HL-60/S4 treated with retinoic acid at 250 ng/mL for 4 days and 3 days (cell line): Measurements from ENCODE around the gene DCAF17.
"Not testable (repeated sequence)": the region's sequence is repeated elsewhere in the genome, so short reads cannot be mapped to it uniquely, and the experiment has no call there.

Experiments used
- in situ Hi-C: fragments of 300-500 bp; cut with MboI; formaldehyde crosslinking; loops from 2 replicates; pipeline ENCODE4 v1.7.0; 2022; ENCODE audit warnings: low sequenced_read_pairs

Gene DCAF17

GRCh38 chr2:171505374-171505773 lies 71.3 kb downstream of the DCAF17 start:
- in situ Hi-C loops = no loop called here

- in situ Hi-C loops = no loop called here
Measured at GRCh38 chr2:171509945-171510731, 76.1 kb downstream of the DCAF17 start.

DNA sequence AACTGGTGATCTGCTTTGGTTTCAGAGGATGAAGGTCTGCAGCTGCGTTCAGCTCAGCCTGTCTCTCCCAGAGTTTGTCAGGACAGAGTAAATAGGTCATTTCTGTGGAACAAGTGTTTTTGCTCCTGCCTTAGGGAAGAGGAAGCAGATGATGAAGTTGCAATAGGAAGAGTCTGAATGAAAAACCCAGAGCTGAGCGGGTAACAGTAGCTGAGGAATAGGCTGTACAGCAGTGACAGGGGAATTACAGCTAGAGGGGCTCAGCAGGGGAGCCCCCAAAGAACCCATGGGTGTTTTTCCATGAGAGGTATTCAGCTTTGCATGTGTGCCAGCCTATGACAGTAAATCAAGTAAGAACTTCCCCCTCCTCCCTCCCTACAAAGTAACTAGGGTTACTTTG lies 78.0 kb downstream of the DCAF17 start:
- in situ Hi-C loops = no loop called here

DNA sequence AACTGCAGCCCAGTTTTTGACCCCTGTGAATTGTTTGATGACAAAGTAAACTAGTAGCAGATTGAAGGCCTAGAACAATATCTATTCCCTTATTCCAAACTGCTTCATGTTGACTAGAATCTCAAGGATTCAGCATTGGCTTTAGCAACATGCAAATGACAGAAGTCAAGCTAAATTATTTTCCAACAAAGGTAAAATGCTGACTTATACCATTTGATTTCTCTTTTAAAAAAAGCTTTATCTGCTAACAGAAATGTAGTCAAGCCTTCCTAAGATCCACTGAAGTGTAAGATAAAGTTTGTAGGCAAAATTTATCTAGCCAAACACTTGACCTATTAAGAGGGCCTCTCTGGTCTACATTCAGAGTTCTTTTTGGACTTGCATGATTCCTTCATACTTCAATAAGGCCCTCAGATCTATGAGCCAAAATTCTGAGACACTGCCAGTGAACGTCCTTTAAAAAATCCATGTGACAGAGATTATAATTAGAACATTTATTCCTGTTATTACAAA lies 78.7 kb downstream of the DCAF17 start:
- in situ Hi-C loops = no loop called here

DNA sequence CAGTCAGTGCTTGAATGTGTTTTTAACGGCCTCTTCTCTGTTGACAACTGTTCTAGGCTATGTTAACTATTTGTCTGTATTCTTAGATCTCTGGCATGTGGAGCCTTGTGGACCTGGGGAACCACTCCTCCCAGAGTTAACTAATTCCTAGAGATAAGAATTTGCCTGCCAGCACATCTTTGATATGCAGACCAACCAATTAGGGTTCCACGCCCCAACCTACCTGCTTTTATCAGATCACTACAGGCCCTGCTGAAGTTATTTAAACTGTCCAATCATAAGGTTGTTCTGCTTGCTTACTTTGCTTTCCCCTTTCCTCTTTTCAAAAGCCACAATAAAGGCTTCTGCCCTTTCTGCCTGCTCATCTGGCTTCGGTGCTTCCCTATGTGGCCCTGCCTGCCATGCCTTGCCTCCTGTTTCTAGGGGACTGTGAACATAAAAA lies 79.7 kb downstream of the DCAF17 start:
- in situ Hi-C loops = no loop called here

DNA sequence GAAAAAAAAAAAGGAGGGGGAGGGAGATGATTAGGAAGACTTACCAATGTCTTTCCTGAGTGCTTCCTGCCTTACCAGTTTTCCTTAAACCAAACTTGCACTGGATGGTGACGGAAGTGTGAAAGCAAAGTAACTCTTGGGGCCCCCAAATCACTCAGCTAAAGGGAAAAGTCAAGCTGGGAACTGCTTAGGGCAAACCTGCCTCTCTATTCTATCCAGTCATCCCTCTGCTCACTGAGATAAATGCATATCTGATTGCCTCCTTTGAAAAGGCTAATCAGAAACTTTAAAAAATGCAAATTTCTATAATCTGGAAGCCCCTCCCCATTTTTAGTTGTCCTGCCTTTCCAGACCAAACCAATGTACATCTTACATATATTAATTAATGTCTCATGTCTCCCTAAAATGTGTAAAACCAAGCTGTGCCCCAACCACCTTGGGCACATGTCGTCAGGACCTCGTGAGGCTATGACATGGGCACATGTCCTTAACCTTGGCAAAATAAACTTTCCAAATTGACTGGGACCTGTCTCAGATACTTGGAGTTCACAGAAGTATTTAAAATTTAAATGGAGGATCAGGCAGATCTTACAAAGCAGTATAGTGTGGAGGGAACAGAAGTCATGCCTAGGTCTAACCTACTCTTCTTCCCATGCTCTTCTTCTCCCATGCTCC lies 81.0 kb downstream of the DCAF17 start:
- in situ Hi-C loops = no loop called here

DNA sequence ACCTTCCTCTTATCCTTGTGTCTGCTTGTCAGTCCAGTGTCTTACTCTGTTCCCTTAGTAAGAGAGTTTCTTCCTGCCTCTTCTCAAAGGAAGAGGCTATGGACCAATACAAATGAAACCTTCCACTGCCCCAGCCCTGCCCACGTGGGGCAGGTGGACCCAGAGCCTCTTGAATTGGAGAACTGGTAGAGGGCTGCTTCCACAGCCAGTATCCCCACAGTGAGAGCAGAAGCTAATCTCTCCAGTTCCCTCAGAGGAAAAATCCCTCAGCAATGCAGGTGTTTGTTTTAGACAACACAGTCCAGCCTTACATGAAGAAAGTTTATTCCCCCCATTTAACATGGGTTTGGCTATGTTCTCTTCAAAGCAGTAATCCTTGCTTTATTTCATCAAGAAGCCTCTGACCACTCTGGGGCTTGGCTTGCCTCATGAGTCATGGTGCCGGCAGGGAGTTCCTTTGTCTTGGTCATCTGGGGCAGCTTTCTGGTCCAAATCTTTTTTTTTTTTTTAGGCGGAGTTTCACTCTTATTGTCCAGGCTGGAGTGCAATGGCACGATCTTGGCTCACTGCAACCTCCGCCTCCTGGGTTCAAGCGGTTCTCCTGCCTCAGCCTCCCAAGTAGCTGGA lies 81.8 kb downstream of the DCAF17 start:
- in situ Hi-C loops = no loop called here

DNA sequence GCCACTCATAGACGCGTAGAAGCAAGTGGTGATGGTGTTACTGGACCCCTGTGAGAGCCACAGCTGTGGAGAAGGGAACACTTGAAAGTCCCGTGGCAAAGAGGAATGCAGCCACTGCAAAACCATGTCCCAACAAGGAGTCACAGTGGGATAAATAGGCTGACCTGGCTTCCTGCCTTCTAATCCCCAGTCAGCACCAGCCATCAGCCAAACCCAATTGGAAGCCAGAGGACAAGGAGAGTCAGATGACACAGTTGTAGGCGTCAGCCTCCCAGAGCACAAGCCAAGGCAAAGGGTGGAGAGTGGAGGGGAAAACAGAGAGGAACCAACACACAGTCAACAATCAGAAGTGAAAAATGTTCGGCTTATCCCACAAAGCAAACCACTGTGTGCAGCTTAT lies 82.8 kb downstream of the DCAF17 start:
- in situ Hi-C loops = no loop called here

- in situ Hi-C loops = no loop called here
Measured at GRCh38 chr2:171520471-171520870, 86.4 kb downstream of the DCAF17 start.

GRCh38 chr2:171521361-171522051 lies 87.5 kb downstream of the DCAF17 start:
- in situ Hi-C loops = no loop called here

- in situ Hi-C loops = no loop called here
Measured at GRCh38 chr2:171522052-171522787, 88.2 kb downstream of the DCAF17 start, which contains the start of gene CYBRD1. Gene CYBRD1 (plus strand): TSS chr2:171522474. CDS start chr2:171522546, 72 bp downstream.

- in situ Hi-C loops = no loop called here
Measured at GRCh38 chr2:171522788-171523087, 88.7 kb downstream of the DCAF17 start.

DNA sequence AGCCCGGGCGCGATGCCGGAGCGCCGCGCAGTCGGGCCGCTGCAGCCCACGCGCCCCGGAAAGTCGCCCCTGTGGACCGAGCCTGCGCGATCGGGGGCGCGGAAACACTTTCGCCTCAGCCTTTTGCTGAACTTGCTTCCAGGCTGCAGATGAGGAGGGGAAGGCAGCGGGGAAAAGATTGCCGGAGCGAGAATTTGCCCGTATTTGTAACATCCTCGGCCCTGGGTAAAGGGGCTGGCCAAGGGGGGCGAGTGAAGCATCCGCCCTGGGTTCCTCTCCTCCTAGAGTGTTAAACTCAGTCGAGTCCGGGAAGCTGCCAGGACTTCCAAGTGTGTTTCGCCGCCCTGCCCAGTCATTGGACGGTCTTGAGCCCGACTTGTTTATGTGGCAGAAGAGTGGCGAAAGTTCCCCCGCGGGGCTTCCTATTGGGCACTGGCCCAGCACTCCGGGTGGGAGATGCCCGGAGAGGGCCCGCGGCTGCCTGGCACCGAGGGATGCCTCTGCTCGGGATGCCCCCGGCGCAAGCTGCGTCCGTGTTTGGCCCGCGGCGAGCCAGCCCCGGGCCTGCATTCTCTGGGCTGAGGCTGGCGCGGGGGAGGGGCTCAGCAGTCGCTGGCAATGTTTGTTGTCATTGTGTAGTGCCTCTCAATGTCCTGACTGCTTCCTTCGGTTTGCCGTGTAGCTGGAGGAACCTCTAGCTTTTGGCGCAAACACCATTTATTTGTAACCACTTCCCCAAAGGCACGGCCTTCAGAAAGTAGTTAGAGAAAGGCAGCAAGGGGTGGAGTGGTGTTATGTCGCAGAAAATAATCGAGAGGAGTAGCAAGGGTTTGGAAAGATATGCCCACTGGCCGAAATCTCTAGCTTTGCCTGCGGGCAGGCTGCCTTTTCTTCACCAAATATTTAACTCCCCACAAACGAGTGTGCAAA lies 89.3 kb downstream of the DCAF17 start:
- in situ Hi-C loops = no loop called here

- in situ Hi-C loops = no loop called here
Measured at GRCh38 chr2:171524018-171524401, 90.0 kb downstream of the DCAF17 start.

DNA sequence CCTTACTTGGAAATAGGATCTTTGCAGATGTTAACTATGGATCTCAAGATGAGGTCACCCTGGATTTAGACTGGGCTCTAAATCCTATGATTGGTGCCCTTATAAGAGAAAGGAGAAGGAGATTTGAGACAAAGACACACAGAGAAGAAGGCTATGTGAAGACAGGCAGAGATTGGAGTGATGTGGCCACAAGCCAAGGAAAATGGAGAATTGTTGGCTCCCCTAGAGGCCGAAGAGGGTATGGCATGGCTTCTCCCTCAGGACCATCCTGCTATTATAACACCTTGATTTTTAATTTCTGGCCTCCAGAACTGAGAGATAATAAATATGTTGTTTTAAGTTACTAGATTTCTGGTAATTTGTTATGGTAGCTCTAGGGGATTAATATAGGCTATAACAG lies 95.9 kb downstream of the DCAF17 start:
- in situ Hi-C loops = no loop called here

DNA sequence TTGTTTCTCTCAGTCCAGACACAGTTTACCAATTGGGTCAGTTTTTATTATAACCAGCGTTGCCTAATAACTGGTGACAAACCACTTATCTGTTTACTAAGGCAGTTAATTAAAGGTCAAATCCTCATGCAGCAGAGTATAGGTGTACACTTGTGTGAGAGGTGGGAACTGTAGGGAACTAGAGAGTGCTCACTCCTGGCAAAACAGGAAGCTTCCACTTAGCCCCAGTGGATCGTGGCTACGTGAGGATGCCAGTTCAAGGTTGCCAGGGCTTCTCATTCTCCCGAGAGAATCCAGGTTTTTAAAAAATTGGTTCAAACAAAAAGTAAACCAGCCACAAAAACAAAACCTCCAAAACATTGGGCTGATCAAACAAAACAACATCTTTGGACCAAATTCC lies 96.4 kb downstream of the DCAF17 start:
- in situ Hi-C loops = no loop called here

DNA sequence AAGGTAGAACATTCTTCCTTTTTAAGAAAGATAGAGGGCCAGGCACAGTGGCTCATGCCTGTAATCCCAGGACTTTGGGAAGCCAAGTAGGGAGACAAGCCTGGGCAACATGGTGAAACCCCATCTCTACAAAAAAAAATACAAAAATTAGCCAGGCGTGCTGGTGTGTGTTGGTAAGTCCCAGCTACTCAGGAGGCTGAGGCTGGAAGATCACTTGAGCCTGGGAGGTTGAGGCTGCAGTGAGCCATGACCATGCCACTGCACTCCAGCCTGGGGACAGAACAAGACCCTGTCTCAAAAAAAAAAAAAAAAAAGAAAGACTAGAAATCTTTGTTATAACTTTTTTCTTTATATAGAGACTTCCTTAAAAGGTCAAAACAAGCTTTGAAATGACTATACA lies 96.8 kb downstream of the DCAF17 start:
- in situ Hi-C loops = not testable (repeated sequence)

GRCh38 chr2:171531291-171531690 lies 97.3 kb downstream of the DCAF17 start:
- in situ Hi-C loops = no loop called here

DNA sequence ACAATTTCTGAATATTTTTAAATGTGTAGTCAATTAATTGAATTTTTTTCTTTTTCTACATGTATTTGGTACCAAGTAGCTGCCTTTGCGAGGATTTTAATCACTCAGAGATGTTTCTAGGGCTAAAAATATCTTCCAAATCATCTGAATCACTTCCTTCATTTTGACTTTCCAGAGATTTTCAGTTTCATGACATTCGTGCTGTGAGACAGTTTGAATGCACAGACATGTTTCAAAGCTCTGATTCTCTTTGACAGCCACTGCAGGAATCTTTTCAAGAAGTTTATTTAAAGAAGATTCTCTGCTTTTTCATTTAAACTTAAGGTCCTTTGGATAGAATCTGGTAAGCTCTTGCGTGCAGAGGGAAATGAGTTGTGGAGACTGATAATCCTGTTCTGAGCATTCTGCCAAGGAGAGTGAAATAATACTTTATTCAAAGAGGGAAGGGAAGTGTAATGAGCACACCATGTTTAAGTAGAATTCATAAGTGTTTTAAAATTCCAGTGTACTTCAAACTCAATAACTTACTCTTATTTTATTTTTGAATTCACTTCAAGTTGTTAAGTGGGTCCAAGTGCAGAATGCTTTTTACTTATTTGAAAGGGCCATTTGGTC lies 97.9 kb downstream of the DCAF17 start:
- in situ Hi-C loops = no loop called here
